ENCODE data around the gene GNG4.
"Not testable (repeated sequence)": the region's sequence is repeated elsewhere in the genome, so short reads cannot be mapped to it uniquely, and the experiment has no call there.

The GNG4 gene

DNA sequence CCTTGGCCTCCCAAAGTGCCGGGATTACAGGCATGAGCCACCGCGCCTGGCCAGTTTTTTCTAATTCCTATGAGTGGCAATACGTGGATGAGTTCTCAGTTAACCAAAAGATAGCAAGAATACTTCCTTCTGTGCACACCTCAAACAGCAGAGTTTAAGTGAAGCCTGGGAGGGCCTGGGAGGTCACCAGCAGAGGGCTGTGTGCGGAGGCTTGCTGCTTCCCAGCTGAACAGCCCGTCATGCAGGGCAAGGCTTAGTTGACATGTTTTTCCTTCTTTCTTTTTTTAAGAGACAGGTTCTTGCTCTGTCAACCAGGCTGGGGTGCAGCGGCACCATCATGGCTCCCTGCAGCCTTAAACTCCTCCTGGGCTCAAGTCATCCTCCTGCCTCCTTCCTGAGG, 17.8 kb downstream of the GNG4 start:
- DNase-seq (ENCODE audit: insufficient read length, low spot score) (no peak), FAIRE-seq (no peak)
- no peak for TF ChIP-seq TAF1 (IDR thresholded peaks at IDR 0.05; ENCODE audit: low read depth, low read length)
- no peak for TF ChIP-seq POLR2A (IDR thresholded peaks at IDR 0.05; ENCODE audit: low read depth, low read length)
- TF ChIP-seq SPI1 (IDR thresholded peaks at IDR 0.05; ENCODE audit: low read depth, low read length), result no peak
- no peak for TF ChIP-seq POLR2AphosphoS5 (IDR thresholded peaks at IDR 0.05; ENCODE audit: low read depth, low read length)
- no peak for TF ChIP-seq PAX5 (IDR thresholded peaks at IDR 0.05; ENCODE audit: insufficient read depth, low read length, severe bottlenecking)
- no peak for TF ChIP-seq POU2F2 (IDR thresholded peaks at IDR 0.05; ENCODE audit: low read depth, low read length)

GRCh38 chr1:235628316-235629005, 21.1 kb downstream of the GNG4 start:
- DNase-seq (ENCODE audit: insufficient read length, low spot score) (no peak), FAIRE-seq (no peak)
- TF ChIP-seq POLR2A (IDR thresholded peaks at IDR 0.05; ENCODE audit: low read depth, low read length) (no peak), SPI1 (IDR thresholded peaks at IDR 0.05; ENCODE audit: low read depth, low read length) (no peak), PAX5 (IDR thresholded peaks at IDR 0.05; ENCODE audit: insufficient read depth, low read length, severe bottlenecking) (no peak), POLR2AphosphoS5 (IDR thresholded peaks at IDR 0.05; ENCODE audit: low read depth, low read length) (no peak), TAF1 (IDR thresholded peaks at IDR 0.05; ENCODE audit: low read depth, low read length) (no peak), POU2F2 (IDR thresholded peaks at IDR 0.05; ENCODE audit: low read depth, low read length) (no peak)

DNA sequence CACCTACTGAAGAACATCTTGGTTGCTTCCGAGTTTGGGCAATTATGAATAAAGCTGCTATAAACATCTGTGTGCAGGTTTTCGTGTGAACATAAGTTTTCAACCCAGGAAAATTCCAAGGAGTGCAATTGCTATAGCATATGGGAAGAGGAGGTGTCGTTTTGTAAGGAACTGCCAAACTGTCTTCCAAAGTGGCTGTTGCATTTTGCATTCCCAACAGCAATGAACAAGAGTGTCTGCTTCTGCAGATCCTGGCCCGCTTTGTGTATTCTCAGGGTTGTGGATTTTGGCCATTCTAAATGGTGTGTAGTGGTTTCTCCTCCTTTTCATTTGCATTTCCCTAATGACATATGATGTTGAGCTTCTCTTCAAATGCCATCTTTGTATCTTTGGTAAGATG, 23.8 kb downstream of the GNG4 start:
- FAIRE-seq (no peak), DNase-seq (ENCODE audit: insufficient read length, low spot score) (no peak)
- no peak for TF ChIP-seq POLR2AphosphoS5 (IDR thresholded peaks at IDR 0.05; ENCODE audit: low read depth, low read length)
- no peak for TF ChIP-seq SPI1 (IDR thresholded peaks at IDR 0.05; ENCODE audit: low read depth, low read length)
- no peak for TF ChIP-seq TAF1 (IDR thresholded peaks at IDR 0.05; ENCODE audit: low read depth, low read length)
- TF ChIP-seq POU2F2 (IDR thresholded peaks at IDR 0.05; ENCODE audit: low read depth, low read length), result no peak
- TF ChIP-seq PAX5 (IDR thresholded peaks at IDR 0.05; ENCODE audit: insufficient read depth, low read length, severe bottlenecking), result no peak
- no peak for TF ChIP-seq POLR2A (IDR thresholded peaks at IDR 0.05; ENCODE audit: low read depth, low read length)

- TF ChIP-seq POLR2AphosphoS5 (IDR thresholded peaks at IDR 0.05; ENCODE audit: low read depth, low read length) (no peak), POLR2A (IDR thresholded peaks at IDR 0.05; ENCODE audit: low read depth, low read length) (no peak), PAX5 (IDR thresholded peaks at IDR 0.05; ENCODE audit: insufficient read depth, low read length, severe bottlenecking) (no peak), SPI1 (IDR thresholded peaks at IDR 0.05; ENCODE audit: low read depth, low read length) (no peak)
- DNase-seq (ENCODE audit: insufficient read length, low spot score), result no peak
- FAIRE-seq, result no peak
Measured at GRCh38 chr1:235625340-235625739, 24.2 kb downstream of the GNG4 start.

DNA sequence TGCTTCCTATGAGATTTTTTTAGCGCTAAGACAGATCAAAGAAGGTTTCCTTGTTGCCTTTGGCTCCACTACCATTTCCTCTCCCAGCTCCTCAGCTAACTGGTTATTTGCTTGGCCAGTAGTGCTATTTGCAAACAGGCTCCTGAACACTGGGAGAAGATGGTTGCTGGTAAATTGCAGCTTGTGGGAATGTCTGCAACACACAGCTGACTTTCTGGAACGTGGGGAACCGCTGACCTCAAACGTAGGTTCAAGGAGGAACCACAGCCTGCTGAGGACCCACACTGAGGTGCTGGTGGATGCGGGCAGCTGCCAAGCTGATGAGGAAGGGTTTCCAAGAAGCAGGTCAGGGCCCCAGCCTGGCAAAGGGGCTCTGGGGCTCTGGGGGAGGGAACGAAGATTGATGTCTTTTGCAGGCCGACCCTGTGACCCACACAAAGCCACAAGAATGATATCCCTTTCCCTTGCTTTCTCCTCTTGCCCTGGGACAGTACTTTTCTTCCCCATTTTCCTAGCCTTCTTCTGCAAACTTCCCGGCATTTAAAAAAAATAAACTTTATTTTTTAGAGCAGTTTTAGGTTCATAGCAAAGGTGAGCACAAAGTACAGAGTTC, 24.8 kb downstream of the GNG4 start:
- no peak for FAIRE-seq
- TF ChIP-seq SPI1 (IDR thresholded peaks at IDR 0.05; ENCODE audit: low read depth, low read length) (no peak), POU2F2 (IDR thresholded peaks at IDR 0.05; ENCODE audit: low read depth, low read length) (no peak), TAF1 (IDR thresholded peaks at IDR 0.05; ENCODE audit: low read depth, low read length) (no peak), POLR2AphosphoS5 (IDR thresholded peaks at IDR 0.05; ENCODE audit: low read depth, low read length) (no peak), PAX5 (IDR thresholded peaks at IDR 0.05; ENCODE audit: insufficient read depth, low read length, severe bottlenecking) (no peak), POLR2A (IDR thresholded peaks at IDR 0.05; ENCODE audit: low read depth, low read length) (no peak)
- DNase-seq (ENCODE audit: insufficient read length, low spot score), result no peak

- TF ChIP-seq POLR2AphosphoS5 (IDR thresholded peaks at IDR 0.05; ENCODE audit: low read depth, low read length) (no peak), PAX5 (IDR thresholded peaks at IDR 0.05; ENCODE audit: insufficient read depth, low read length, severe bottlenecking) (no peak), POU2F2 (IDR thresholded peaks at IDR 0.05; ENCODE audit: low read depth, low read length) (no peak), POLR2A (IDR thresholded peaks at IDR 0.05; ENCODE audit: low read depth, low read length) (no peak), SPI1 (IDR thresholded peaks at IDR 0.05; ENCODE audit: low read depth, low read length) (no peak), TAF1 (IDR thresholded peaks at IDR 0.05; ENCODE audit: low read depth, low read length) (no peak)
- DNase-seq (ENCODE audit: insufficient read length, low spot score) (no peak), FAIRE-seq (no peak)
Measured at GRCh38 chr1:235622936-235623779, 26.4 kb downstream of the GNG4 start.

DNA sequence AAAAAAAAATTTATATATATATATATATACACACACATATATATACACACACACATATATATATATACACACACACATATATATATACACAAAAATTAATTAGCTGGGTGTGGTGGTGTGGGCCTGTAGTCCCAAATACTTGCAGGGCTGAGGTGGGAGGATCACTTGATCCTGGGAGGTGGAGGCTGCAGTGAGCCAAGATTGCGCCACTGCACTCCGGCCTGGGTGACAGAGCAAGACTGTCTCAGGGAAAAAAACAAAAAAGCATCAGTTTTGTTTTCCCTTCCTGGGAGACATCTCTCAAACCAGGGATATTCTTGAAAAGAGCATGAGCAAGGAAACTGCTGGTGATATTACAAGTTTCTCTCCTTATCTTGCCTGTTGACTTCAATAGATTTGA, 30.4 kb downstream of the GNG4 start:
- DNase-seq (ENCODE audit: insufficient read length, low spot score); FAIRE-seq: not testable (repeated sequence)

DNA sequence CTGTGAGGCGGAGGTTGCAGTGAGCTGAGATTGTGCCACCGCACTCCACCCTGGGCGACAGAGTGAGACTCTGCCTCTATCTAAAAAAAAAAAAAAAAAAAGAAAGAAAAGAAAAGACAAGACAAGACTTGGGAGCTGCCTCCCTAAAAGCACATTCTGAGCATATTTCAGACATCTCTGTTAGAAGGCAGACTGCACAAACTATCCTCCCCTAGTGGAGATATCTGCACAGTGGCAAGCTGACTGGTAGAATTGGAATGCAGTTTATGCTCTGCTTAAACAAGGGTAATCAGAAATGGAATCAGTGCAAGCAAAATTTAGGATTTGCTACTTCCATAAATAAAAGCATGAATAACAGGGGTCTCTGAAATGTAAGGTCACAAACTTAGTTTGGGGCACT, 31.8 kb downstream of the GNG4 start:
- TF ChIP-seq POU2F2 (IDR thresholded peaks at IDR 0.05; ENCODE audit: low read depth, low read length), result no peak
- no peak for TF ChIP-seq TAF1 (IDR thresholded peaks at IDR 0.05; ENCODE audit: low read depth, low read length)
- TF ChIP-seq SPI1 (IDR thresholded peaks at IDR 0.05; ENCODE audit: low read depth, low read length), result no peak
- no peak for TF ChIP-seq POLR2A (IDR thresholded peaks at IDR 0.05; ENCODE audit: low read depth, low read length)
- TF ChIP-seq PAX5 (IDR thresholded peaks at IDR 0.05; ENCODE audit: insufficient read depth, low read length, severe bottlenecking), result no peak
- TF ChIP-seq POLR2AphosphoS5 (IDR thresholded peaks at IDR 0.05; ENCODE audit: low read depth, low read length), result no peak
- DNase-seq (ENCODE audit: insufficient read length, low spot score) (no peak), FAIRE-seq (no peak)

DNA sequence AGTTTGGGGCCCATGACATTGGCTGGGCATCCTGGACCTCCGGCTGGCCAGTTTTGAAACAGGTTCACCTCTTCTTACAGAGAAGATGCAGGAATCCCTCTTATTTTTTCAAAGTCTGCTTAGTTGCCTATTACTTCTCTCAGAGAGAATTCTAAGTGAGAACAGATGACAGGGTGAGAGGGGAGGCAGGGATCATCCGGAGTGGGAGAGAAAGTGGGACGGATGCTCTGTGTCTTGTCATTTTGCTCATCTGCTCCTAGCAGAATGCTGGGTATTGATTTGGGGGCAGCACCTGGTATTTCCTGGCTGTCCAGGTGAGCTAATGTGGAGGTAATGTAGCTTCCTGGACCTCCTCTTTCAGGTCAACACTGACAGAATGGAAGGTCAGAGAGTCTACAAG, 32.4 kb downstream of the GNG4 start:
- FAIRE-seq, result no peak
- no peak for DNase-seq (ENCODE audit: insufficient read length, low spot score)
- TF ChIP-seq POU2F2 (IDR thresholded peaks at IDR 0.05; ENCODE audit: low read depth, low read length) (no peak), PAX5 (IDR thresholded peaks at IDR 0.05; ENCODE audit: insufficient read depth, low read length, severe bottlenecking) (no peak), TAF1 (IDR thresholded peaks at IDR 0.05; ENCODE audit: low read depth, low read length) (no peak), POLR2A (IDR thresholded peaks at IDR 0.05; ENCODE audit: low read depth, low read length) (no peak), POLR2AphosphoS5 (IDR thresholded peaks at IDR 0.05; ENCODE audit: low read depth, low read length) (no peak), SPI1 (IDR thresholded peaks at IDR 0.05; ENCODE audit: low read depth, low read length) (no peak)
